Measurements from ENCODE around the gene PPIL1. TPM values are rescaled to one million over a fixed set of nuclear protein-coding genes. Genes with fewer than 3 reads are reported as not detected.

The PPIL1 gene
- total and polyA plus RNA-seq, 2 of the 13 experiments (the other 11 are each of a cell fraction or from before 2014, with no cell fraction given), result 74.2 to 144 TPM

GRCh38 chr6:36852481-36853147, 22.0 kb downstream of the PPIL1 start (continued):
- no peak for TF ChIP-seq MTERF4 (CRISPR knock-in tag; IDR thresholded peaks at IDR 0.05)
- TF ChIP-seq FIP1L1 (IDR thresholded peaks at IDR 0.05; ENCODE audit: borderline replicate concordance, insufficient read depth, low read depth, low read length), result no peak
- no peak for TF ChIP-seq SIN3A (IDR thresholded peaks at IDR 0.05; ENCODE audit: borderline replicate concordance, low read depth, low read length)
- TF ChIP-seq JARID2 (CRISPR knock-in tag; IDR thresholded peaks at IDR 0.05; ENCODE audit: insufficient replicate concordance), result no peak
- TF ChIP-seq GPBP1L1 (CRISPR knock-in tag; IDR thresholded peaks at IDR 0.05), result no peak
- TF ChIP-seq HNF4G (IDR thresholded peaks at IDR 0.05; ENCODE audit: borderline replicate concordance, low read depth, low read length), result peak; percentile 31; the same call in 1 of the 2 replicates
- TF ChIP-seq HNF4G (CRISPR knock-in tag; IDR thresholded peaks at IDR 0.05; ENCODE audit: borderline replicate concordance, low read depth), result no peak
- peak; percentile 95 for TF ChIP-seq TEAD3 (CRISPR knock-in tag; optimal IDR thresholded peaks at IDR 0.05; ENCODE audit: borderline replicate concordance)
- TF ChIP-seq FOXK1 (CRISPR knock-in tag; IDR thresholded peaks at IDR 0.05; ENCODE audit: borderline replicate concordance, low read depth), result peak; percentile 31; the same call in 1 of the 2 replicates
- TF ChIP-seq HOXA3 (CRISPR knock-in tag; IDR thresholded peaks at IDR 0.05), result 0 out of 2 replicates have a peak, but pooled peaks have one; percentile 17
- TF ChIP-seq CENPX (CRISPR knock-in tag; IDR thresholded peaks at IDR 0.05), result no peak
- no peak for TF ChIP-seq KLF12 (CRISPR knock-in tag; IDR thresholded peaks at IDR 0.05; ENCODE audit: borderline replicate concordance)
- TF ChIP-seq KLF9 (CRISPR knock-in tag; IDR thresholded peaks at IDR 0.05; ENCODE audit: low read depth), result no peak
- TF ChIP-seq MXD1 (CRISPR knock-in tag; IDR thresholded peaks at IDR 0.05), result no peak
- TF ChIP-seq NFAT5 (CRISPR knock-in tag; IDR thresholded peaks at IDR 0.05), result no peak
- no peak for TF ChIP-seq CREB3 (CRISPR knock-in tag; IDR thresholded peaks at IDR 0.05)
- TF ChIP-seq MAZ (IDR thresholded peaks at IDR 0.05; ENCODE audit: borderline replicate concordance, low read depth, low read length), result no peak
- TF ChIP-seq MAZ (CRISPR knock-in tag; IDR thresholded peaks at IDR 0.05; ENCODE audit: low read depth), result no peak
- no peak for TF ChIP-seq CHD2 (IDR thresholded peaks at IDR 0.05; ENCODE audit: low read depth, low read length)

All from HepG2 (cell line).